Stimulated activated naive CD8-positive, alpha-beta T cell treated with anti-CD3 and anti-CD28 coated beads, Interleukin-15, Interleukin-2, amounts not matched to agents 100 ng/mL and 50 ng/mL, for 24 hours (primary cell): ENCODE results near the gene CEP85L.

Experiments
- H3K27ac Mint-ChIP-seq: one replicate; pipeline ENCODE4 v1.8.0; 2021; ENCODE audit warnings: mild to moderate bottlenecking, mixed read lengths
- H3K27me3 Mint-ChIP-seq: one replicate; pipeline ENCODE4 v1.8.0; 2021; ENCODE audit warnings: mixed read lengths
- H3K36me3 Mint-ChIP-seq: one replicate; pipeline ENCODE4 v1.8.0; 2021; ENCODE audit warnings: low read depth, mixed read lengths
- H3K4me1 Mint-ChIP-seq: one replicate; pipeline ENCODE4 v1.8.0; 2021; ENCODE audit warnings: low read depth, mixed read lengths
- H3K4me3 Mint-ChIP-seq: one replicate; pipeline ENCODE4 v1.8.0; 2021; ENCODE audit warnings: mild to moderate bottlenecking, mixed read lengths
- H3K9me3 Mint-ChIP-seq: one replicate; pipeline ENCODE4 v1.8.0; 2021; ENCODE audit warnings: mixed read lengths

The CEP85L gene

DNA sequence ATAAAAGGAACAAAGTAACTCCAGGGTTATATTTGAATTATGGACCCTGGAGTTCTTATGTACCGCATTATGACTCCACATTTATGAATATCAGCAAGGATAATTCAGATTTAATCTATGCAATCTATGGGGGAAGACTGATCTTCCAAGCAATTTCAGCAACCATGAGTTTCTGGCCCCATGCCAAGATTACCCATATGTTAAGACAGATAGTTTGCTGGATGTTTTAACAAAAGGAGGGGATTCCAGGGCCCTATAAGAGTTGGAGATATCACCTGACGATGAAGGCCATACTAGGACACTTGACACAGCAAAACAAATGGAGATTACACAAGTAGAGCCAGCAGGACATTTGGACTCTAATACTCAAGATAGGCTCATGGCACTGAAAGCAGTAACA is 149.2 kb downstream of the CEP85L start:
- Mint-ChIP-seq H3K4me3 (no peak overlapping the region), H3K27me3 (no peaks in the 10 kb centered on the region), H3K36me3 (peaks cover 74% of the 10 kb centered on the region), H3K4me1 (peaks cover 7% of the 10 kb centered on the region), H3K9me3 (peaks cover 7% of the 10 kb centered on the region), H3K27ac (no peak overlapping the region)

DNA sequence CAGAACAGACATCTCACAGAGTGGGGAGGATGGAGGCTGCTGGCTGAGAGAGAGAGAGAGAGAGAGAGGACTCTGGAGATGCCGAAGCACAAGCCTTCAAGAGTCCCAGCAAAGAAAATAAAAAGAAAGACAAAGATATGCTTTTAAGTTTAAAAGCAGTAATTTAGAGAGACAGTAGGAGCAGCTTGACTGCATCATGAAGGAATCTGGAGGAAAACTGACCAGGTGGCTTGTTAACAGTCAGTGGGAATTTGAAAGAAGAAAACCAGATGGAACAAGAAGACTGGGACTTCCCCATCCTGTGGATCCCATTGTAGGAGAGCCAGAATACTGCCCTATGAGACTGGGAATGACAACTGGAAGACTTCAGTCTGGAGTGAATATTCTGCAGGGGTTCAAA is 149.6 kb downstream of the CEP85L start:
- Mint-ChIP-seq H3K27me3 (no peaks in the 10 kb centered on the region), H3K27ac (no peak overlapping the region), H3K9me3 (peaks cover 7% of the 10 kb centered on the region), H3K4me3 (no peak overlapping the region), H3K36me3 (peaks cover 78% of the 10 kb centered on the region), H3K4me1 (peaks cover 8% of the 10 kb centered on the region)

DNA sequence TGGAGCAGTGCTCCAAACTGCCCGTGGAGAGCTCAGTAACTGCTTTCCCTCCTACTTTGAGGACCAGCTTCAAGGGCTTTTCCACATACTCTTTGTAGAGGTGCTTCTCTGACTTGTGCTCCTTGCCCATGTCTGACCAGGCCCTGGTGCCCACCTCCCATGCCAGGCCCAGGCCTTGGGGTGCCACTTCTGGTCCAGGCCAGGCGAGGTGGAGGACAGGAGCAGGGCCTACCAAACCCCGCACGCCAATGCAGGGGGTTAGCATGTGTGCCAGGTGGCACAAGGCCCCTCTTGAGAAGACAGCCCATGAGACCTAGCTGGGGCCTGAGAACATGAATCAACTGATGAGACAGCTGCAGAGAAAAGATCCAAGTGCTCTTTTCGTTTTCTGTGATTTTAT is 150.3 kb downstream of the CEP85L start:
- Mint-ChIP-seq H3K36me3 (peaks cover 78% of the 10 kb centered on the region), H3K27ac (no peak overlapping the region), H3K4me1 (peaks cover 8% of the 10 kb centered on the region), H3K4me3 (no peak overlapping the region), H3K9me3 (peaks cover 7% of the 10 kb centered on the region), H3K27me3 (no peaks in the 10 kb centered on the region)

DNA sequence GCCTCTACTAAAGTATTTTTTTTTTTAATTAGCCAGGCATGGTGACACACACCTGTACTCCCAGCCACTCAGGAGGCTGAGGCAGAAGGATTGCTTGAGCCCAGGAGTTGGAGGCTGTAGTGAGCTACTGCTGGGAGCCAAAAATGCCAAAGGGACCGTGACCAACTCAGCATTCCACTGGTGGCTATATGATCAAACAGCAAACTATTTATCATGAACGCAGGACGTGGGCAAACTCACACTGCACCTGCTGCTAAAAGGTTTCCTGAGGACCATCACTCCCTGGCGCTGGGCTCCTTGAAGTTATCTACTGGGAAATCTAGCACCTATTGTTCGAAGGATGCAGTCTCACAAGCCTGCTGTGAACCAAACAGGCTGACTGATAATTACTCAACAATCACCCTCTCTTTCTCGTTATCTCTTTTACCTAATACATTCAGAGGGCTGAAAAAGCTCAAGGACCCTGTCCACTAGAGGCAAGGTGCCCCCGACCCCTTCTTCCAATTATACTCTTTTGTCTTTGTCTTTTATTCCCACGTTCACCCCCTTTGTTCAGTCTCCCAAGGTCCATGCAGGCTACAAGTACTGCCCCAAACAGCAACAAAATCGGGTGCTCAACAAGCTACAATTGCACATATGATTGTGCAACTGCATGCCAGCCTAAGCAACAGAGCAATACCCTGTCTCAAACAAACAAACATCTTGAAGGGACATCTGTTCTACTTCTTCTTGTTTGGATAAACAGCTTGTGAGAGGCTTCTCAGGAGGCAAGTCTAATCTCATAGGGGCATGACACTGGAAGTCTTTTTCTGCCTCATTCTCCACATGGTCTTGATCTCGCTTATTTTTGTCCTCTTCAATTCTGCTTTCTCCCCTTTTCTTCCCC is 151.0 kb downstream of the CEP85L start:
- H3K27ac Mint-ChIP-seq, result no peak overlapping the region
- H3K36me3 Mint-ChIP-seq, result peaks cover 77% of the 10 kb centered on the region
- no peak overlapping the region for H3K4me3 Mint-ChIP-seq
- peaks cover 7% of the 10 kb centered on the region for H3K9me3 Mint-ChIP-seq
- no peaks in the 10 kb centered on the region for H3K27me3 Mint-ChIP-seq
- peaks cover 13% of the 10 kb centered on the region for H3K4me1 Mint-ChIP-seq

DNA sequence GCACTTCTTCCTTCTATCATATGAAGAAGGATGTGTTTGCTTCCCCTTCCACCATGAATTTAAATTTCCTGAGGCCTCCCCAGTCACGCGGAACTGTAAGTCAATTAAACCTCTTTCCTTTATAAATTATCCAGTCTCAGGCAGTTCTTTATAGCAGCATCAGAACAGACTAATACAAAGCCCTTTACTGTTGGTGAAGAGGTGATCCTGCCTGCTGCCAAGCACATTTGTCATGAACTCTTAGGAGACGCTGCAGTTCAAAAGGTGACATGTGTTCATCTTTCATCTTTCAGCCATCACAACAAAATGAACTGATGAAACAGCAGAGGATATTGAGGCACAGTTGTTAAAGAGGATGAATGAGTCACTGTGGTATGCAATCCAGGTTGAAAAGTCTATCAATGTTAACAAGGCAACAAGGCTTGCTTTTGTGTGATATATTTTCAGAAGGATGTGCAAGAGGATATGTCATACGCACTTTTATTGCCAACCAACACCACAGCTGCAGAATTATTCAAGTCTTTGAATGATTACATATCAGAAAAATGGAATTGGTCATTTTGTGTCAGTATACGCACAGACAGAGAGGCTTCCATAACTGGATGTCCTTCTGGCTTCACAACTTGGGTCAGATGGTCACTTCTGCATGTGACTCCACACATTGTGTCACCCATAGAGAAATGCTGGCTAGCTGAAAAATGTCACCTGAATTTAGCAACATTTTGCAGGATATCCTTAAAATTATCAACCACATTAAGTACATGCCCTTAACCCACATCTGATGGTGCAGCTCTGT is 155.7 kb downstream of the CEP85L start:
- Mint-ChIP-seq H3K27me3 (no peaks in the 10 kb centered on the region), H3K4me3 (no peak overlapping the region), H3K27ac (peak overlapping the region; percentile 33), H3K36me3 (peaks cover 78% of the 10 kb centered on the region), H3K4me1 (peaks cover 14% of the 10 kb centered on the region), H3K9me3 (no peaks in the 10 kb centered on the region)

DNA sequence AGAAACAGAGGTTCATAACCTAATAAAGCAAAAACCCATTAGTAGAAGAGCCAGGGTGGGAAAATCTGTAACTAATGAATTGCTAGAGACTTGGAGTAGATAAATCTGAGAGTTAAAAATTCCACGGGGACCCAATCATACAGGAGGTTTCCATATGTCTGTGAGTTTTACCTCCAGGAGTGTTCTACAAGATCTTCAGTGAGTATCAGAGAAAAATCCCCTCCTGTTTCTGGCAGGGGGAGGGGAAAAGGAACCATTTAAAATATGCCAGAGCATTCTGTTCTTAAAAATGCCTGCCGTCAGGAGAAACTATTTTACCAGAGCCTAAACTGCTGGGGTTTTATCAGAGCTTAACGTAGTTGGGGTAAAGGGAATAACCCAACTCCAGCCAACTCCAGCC is 157.3 kb downstream of the CEP85L start:
- Mint-ChIP-seq H3K36me3 (peaks cover 85% of the 10 kb centered on the region), H3K27me3 (no peaks in the 10 kb centered on the region), H3K4me3 (no peak overlapping the region), H3K27ac (no peak overlapping the region), H3K9me3 (no peaks in the 10 kb centered on the region), H3K4me1 (peaks cover 20% of the 10 kb centered on the region)

DNA sequence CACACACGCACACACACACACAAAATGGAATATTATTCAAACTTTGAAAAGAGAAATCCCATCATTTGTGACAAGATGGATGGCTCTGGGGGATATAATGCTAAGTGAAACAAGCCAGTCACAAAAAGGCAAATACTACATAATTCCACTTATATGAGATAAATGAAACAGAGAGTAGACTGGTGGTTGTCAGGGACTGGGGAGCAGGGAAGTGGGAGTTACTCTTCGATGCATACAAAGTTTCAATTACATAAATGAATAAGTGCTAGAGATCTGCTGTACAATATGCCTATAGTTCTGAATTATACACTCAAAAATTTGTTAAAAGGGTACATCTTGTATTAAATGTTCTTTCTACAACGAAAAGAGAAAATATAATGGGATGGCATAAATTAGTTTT is 161.4 kb downstream of the CEP85L start:
- Mint-ChIP-seq H3K27me3 (no peaks in the 10 kb centered on the region), H3K4me1 (peaks cover 27% of the 10 kb centered on the region), H3K9me3 (peaks cover 9% of the 10 kb centered on the region), H3K36me3 (peaks cover 91% of the 10 kb centered on the region), H3K4me3 (no peak overlapping the region), H3K27ac (no peak overlapping the region)

DNA sequence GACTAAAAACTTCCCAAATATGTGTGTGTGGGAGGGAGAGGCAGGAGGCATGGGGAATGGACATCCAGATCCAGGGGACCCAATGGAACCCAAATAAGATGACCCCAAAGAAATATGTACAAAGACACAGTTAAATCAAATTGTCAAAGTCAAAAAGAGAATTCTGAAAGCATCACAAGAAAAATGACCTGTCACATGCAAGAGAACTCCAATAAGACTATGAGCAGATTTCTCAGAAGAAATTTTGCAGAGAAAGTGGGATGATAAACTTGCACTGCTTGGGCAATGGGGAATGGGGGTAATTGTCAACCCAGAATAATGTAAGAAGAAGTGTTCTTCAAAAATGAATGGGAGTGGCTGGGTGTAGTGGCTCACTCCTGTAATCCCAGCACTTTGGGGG is 162.8 kb downstream of the CEP85L start:
- Mint-ChIP-seq H3K4me3 (no peak overlapping the region), H3K9me3 (peaks cover 9% of the 10 kb centered on the region), H3K27ac (no peak overlapping the region), H3K27me3 (no peaks in the 10 kb centered on the region), H3K4me1 (peaks cover 28% of the 10 kb centered on the region), H3K36me3 (peaks cover 80% of the 10 kb centered on the region)

DNA sequence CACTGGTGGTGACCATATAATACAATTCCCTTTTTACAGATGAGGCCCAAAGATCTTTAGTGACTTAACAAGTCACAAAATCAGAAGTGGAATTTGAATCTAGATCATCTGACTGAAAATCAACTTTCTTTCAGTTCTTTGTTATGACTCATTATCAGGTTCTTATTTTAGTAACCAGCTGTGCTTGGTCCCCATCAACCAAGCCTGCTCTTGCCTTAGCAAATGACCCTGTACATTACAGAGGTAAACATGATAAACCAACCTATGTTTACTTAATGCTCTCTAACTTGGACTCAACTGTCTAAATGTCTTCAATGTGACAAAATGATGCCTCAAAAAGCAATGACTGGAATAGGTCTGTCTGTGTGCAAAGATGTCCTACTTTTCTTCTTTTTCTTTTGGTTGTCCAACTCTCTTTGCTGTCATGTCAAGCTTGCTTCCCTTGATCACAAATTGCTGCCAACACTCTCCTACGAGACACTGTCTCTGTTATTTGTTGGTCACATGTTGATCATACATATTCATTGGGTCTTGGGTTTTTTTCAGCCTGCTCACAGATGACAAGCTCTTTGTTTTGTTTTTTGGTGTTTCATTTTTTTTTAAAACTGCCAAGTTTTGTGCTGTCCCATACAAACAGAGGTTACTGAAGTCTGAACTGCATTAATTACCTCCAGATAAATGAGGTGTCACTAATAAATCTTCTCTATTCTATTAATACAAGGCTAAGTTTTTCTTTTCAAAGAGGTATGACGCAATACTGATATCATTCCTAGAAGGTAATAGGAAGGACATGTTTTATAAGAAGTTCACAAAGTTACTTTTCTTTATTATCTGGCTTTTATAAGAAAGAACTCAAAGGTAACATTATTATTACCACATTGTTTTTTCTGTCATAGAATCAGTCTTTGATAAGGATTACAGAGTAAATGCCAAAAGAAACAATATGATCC is 165.5 kb downstream of the CEP85L start:
- Mint-ChIP-seq H3K27me3 (no peaks in the 10 kb centered on the region), H3K4me1 (peaks cover 28% of the 10 kb centered on the region), H3K27ac (no peak overlapping the region), H3K36me3 (peaks cover 74% of the 10 kb centered on the region), H3K9me3 (peaks cover 9% of the 10 kb centered on the region), H3K4me3 (no peak overlapping the region)

DNA sequence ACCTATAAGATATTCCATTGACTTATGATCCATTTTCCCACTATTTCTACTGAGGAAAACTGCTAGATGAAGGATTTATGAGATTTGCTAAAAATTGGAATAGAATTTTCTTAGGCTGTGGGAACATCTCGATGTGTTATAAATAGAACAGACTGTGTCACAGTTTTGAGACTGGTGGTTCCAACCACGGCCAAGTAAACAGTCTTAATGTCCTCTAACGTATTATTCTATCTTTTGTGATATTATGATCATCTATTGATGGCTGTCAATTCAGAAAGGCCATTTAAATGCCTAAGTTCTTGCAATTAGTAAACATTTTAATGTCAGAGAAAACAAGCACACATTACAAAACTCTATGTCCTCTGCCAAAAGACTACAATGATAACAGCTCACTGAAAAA is 174.8 kb downstream of the CEP85L start:
- Mint-ChIP-seq H3K4me3 (no peak overlapping the region), H3K4me1 (no peaks in the 10 kb centered on the region), H3K27me3 (no peaks in the 10 kb centered on the region), H3K36me3 (peaks cover 39% of the 10 kb centered on the region), H3K9me3 (no peaks in the 10 kb centered on the region), H3K27ac (no peak overlapping the region)

DNA sequence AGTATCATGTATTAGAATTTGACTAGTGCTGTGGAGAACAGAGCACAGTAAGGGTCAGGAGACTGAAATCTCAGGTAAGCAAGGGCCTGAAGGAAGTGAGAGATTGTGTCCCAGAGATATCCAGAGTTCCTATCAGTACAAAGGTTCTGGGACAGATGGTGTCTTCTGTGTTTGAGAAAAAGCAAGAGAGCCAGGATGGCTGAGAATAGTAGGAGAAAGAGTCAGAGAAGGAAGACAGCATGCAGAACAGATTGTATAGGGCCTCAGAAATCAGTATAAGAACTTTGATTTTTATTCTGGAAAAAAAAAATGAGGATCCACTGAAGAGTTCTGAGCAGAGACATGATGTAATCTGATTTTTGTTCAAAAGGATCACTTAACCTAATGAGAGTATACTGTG is 178.1 kb downstream of the CEP85L start:
- Mint-ChIP-seq H3K4me3 (no peak overlapping the region), H3K4me1 (no peaks in the 10 kb centered on the region), H3K27me3 (no peaks in the 10 kb centered on the region), H3K36me3 (peaks cover 38% of the 10 kb centered on the region), H3K9me3 (no peaks in the 10 kb centered on the region), H3K27ac (no peak overlapping the region)

DNA sequence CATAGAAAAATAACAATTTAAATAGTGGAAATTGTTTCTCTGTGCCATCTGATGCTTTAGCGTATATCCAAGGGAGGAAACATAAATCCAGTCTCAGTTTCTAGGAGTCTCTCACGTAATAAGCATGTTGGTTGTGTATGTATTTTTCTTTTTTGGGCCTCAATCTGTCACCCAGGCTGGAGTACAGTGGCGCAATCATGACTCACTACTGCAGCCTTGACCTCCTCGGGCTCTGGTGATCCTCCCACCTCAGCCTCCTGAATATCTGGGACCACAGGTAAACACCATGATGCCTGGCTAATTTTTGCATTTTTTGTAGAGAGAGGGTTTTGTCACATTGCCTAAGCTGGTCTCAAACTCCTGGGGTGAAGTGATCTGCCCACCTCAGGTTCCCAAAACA is 181.9 kb downstream of the CEP85L start:
- Mint-ChIP-seq H3K4me1 (peaks cover 20% of the 10 kb centered on the region), H3K27me3 (no peaks in the 10 kb centered on the region), H3K4me3 (no peak overlapping the region), H3K9me3 (no peaks in the 10 kb centered on the region), H3K36me3 (peaks cover 63% of the 10 kb centered on the region), H3K27ac (no peak overlapping the region)

DNA sequence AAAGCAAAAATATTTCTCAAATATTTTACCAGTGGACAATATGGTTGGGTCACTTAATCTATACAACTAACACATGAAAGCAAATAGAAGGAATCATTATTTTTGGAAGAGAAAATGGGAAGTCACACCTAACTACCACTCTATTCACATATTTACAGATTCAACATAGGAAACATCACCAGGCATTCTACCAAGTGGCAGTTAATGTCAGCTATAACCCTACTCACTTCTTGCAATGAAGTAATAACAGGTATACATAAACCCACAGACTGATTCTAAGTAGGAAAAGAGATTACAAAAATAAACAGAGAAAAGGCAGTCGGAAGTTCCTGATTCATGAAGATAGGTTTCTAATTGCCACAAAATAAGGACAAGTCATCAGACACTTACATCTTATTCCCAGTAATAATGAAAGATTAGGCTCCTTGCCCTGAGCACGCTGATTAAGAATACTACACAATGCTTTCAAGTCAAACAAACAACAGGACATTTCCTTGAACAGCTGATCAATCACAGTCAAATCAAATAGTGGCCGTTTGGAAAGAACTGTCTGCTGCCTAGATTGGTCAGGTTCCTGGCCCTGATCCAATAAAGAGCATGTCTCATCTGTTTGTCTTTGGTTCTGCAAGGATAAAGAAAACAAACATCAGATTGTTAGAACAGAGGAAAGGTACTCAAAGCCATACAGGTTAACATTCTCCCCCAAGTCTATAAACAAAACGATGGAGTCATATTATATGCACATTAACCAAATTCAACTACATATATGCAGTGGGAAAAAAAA is 182.5 kb downstream of the CEP85L start:
- H3K4me1 Mint-ChIP-seq, result peaks cover 20% of the 10 kb centered on the region
- no peaks in the 10 kb centered on the region for H3K27me3 Mint-ChIP-seq
- no peak overlapping the region for H3K27ac Mint-ChIP-seq
- no peaks in the 10 kb centered on the region for H3K9me3 Mint-ChIP-seq
- H3K36me3 Mint-ChIP-seq, result peaks cover 63% of the 10 kb centered on the region
- H3K4me3 Mint-ChIP-seq, result no peak overlapping the region

DNA sequence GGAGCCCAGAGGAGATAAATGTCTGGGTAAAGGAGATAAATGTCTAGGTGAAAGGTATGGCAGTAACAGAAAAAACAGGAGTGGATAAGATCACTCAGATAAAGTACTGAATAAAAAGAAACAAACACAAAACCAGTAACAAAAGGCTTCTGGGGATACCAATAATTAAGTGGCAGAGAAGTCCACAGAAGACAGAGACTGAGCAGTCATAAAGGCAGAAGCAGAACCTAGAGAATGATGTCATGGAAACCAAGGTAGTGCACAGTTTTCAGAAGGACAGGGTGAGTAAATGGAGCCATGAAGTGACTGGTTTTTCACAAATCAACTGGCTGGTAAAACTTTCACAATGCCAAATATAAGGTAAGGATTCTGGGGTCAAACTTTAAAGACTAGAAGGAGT is 184.2 kb downstream of the CEP85L start:
- H3K4me1 Mint-ChIP-seq, result peaks cover 20% of the 10 kb centered on the region
- no peaks in the 10 kb centered on the region for H3K9me3 Mint-ChIP-seq
- peaks cover 67% of the 10 kb centered on the region for H3K36me3 Mint-ChIP-seq
- H3K27me3 Mint-ChIP-seq, result no peaks in the 10 kb centered on the region
- H3K27ac Mint-ChIP-seq, result peak overlapping the region; percentile 28
- H3K4me3 Mint-ChIP-seq, result no peak overlapping the region
